Fibroblast of lung (primary cell): ENCODE results near the gene ECSIT. TPM values are rescaled to one million over a fixed set of nuclear protein-coding genes. Genes with fewer than 3 reads are reported as not detected.

Source experiments
- DNase-seq, 2 donors: peaks; one replicate each; pipeline versions ENCODE4 v3.0.0 to v3.0.0-alpha.2; 2010; ENCODE audit warnings: low read depth in 2 of 2
- H2AFZ ChIP-seq: 2 replicates; pipeline ENCODE4 v1.5.1; 2012; ENCODE audit warnings: low read length, control low read depth, inconsistent platforms
- H3K27ac ChIP-seq: 2 replicates; pipeline ENCODE4 v1.5.1; 2011; ENCODE audit warnings: low read length, control low read depth; ENCODE audit not compliant: insufficient read depth
- H3K27me3 ChIP-seq: 2 replicates; pipeline ENCODE4 v1.5.1; 2011; ENCODE audit warnings: mild to moderate bottlenecking, low read length; ENCODE audit not compliant: control insufficient read depth, insufficient read depth
- H3K36me3 ChIP-seq: 2 replicates; pipeline ENCODE4 v1.5.1; 2011; ENCODE audit warnings: low read length; ENCODE audit not compliant: control insufficient read depth, insufficient read depth
- H3K4me1 ChIP-seq: 2 replicates; pipeline ENCODE4 v1.5.1; 2011; ENCODE audit warnings: low read length; ENCODE audit not compliant: control insufficient read depth, insufficient read depth; ENCODE audit errors: extremely low read depth
- H3K4me2 ChIP-seq: 2 replicates; pipeline ENCODE4 v1.5.1; 2011; ENCODE audit warnings: low read length, control low read depth; ENCODE audit not compliant: insufficient read depth; ENCODE audit errors: extremely low read depth
- H3K4me3 ChIP-seq, 4 experiments: fragments of 200-600 bp in 1 of 4; sonication (generic) in 1 of 4; replicated peaks in 1 of 4; 2 replicates each; pipeline ENCODE4 v1.5.1; 2011 to 2016; ENCODE audit warnings: low read length in 4 of 4, low read depth in 3 of 4, mild to moderate bottlenecking in 3 of 4, control low read depth in 2 of 4, inconsistent platforms in 1 of 4, mixed read lengths in 1 of 4; ENCODE audit not compliant: insufficient read depth in 1 of 4; ENCODE audit errors: control extremely low read depth in 1 of 4
- H3K79me2 ChIP-seq: 2 replicates; pipeline ENCODE4 v1.5.1; 2012; ENCODE audit warnings: mild to moderate bottlenecking, low read length, inconsistent platforms; ENCODE audit not compliant: control insufficient read depth, insufficient read depth
- H3K9ac ChIP-seq: 2 replicates; pipeline ENCODE4 v1.5.1; 2011; ENCODE audit warnings: mild to moderate bottlenecking, low read length, control low read depth; ENCODE audit not compliant: insufficient read depth
- H3K9me3 ChIP-seq: 2 replicates; pipeline ENCODE4 v1.5.1; 2012; ENCODE audit warnings: low read depth, low read length; ENCODE audit not compliant: control insufficient read depth, insufficient read depth
- H4K20me1 ChIP-seq: 2 replicates; pipeline ENCODE4 v1.5.1; 2011; ENCODE audit warnings: low read length; ENCODE audit not compliant: control insufficient read depth, insufficient read depth; ENCODE audit errors: extremely low read depth
- CTCF ChIP-seq, 2 donors: IDR thresholded peaks in 1 of 2; conservative IDR thresholded peaks in 1 of 2; 1 replicate in 1 of 2; 2 replicates in 1 of 2; pipeline ENCODE4 v1.5.1; 2011 to 2012; ENCODE audit warnings: low read length in 2 of 2, control low read depth in 1 of 2, inconsistent platforms in 1 of 2, low read depth in 1 of 2, mild to moderate bottlenecking in 1 of 2
- EZH2 ChIP-seq: IDR thresholded peaks from 2 replicates; pipeline ENCODE4 v1.5.1; 2012; ENCODE audit warnings: low read length, control low read depth, mild to moderate bottlenecking; ENCODE audit errors: missing control alignments
- polyA plus RNA-seq, 2 donors: library from polyadenylated mRNA; depleted of rRNA in 1 of 2; stranded (reverse) in 1 of 2; unstranded in 1 of 2; fragments of >200 nt; gene quantifications; 2 replicates each; pipeline ENCODE4 v1.2.1, GENCODE V29; 2011 to 2012; ENCODE audit warnings: missing spikeins in 1 of 2
- total RNA-seq: library from RNA; depleted of rRNA; stranded (reverse); fragments of >200 nt; gene quantifications from 2 replicates; pipeline ENCODE4 v1.2.1, GENCODE V29; 2014

ECSIT gene
- total and polyA plus RNA-seq, 2 donors (not counting 1 experiment from before 2014, with no cell fraction given): 19.3 to 33.5 TPM

- Histone ChIP-seq H3K4me2 (no peak overlapping the region), H3K4me3 (no peak overlapping the region), H3K9me3 (no peaks in the 10 kb centered on the region), H3K36me3 (peaks cover 14% of the 10 kb centered on the region), H3K79me2 (peaks cover 20% of the 10 kb centered on the region), H3K27me3 (no peaks in the 10 kb centered on the region), H3K9ac (no peak overlapping the region), H3K4me1 (peaks cover 5% of the 10 kb centered on the region), H3K27ac (no peak overlapping the region), H4K20me1 (no peaks in the 10 kb centered on the region), H2AFZ (no peak overlapping the region)
- no peak for TF ChIP-seq EZH2
- no peak for TF ChIP-seq CTCF (conservative IDR thresholded peaks at IDR 0.05 in 1 of 2, IDR thresholded peaks at IDR 0.05 in 1 of 2; ENCODE audit: low read depth in 1 of 2, low read length in 2 of 2)
- DNase-seq: no peak
Measured at GRCh38 chr19:11552666-11553372, 23.9 kb upstream of the ECSIT start.

GRCh38 chr19:11551603-11552235 is 22.8 kb upstream of the ECSIT start:
- Histone ChIP-seq H3K9ac (no peak overlapping the region), H3K4me2 (no peak overlapping the region), H3K27ac (no peak overlapping the region), H3K36me3 (peaks cover 14% of the 10 kb centered on the region), H3K4me3 (no peak overlapping the region), H2AFZ (no peak overlapping the region), H3K4me1 (no peaks in the 10 kb centered on the region), H3K9me3 (no peaks in the 10 kb centered on the region), H4K20me1 (no peaks in the 10 kb centered on the region), H3K27me3 (no peaks in the 10 kb centered on the region), H3K79me2 (peaks cover 13% of the 10 kb centered on the region)
- TF ChIP-seq CTCF (conservative IDR thresholded peaks at IDR 0.05 in 1 of 2, IDR thresholded peaks at IDR 0.05 in 1 of 2; ENCODE audit: low read depth in 1 of 2, low read length in 2 of 2): peak; percentile 22 to 29
- TF ChIP-seq EZH2: no peak
- no peak for DNase-seq

GRCh38 chr19:11550265-11550664 is 21.3 kb upstream of the ECSIT start:
- Histone ChIP-seq H3K4me2 (no peak overlapping the region), H3K4me3 (no peak overlapping the region), H4K20me1 (no peaks in the 10 kb centered on the region), H3K27me3 (no peaks in the 10 kb centered on the region), H3K9ac (no peak overlapping the region), H3K27ac (no peak overlapping the region), H3K36me3 (peaks cover 14% of the 10 kb centered on the region), H3K4me1 (no peaks in the 10 kb centered on the region), H3K9me3 (no peaks in the 10 kb centered on the region), H3K79me2 (peaks cover 1% of the 10 kb centered on the region), H2AFZ (no peak overlapping the region)
- no peak for DNase-seq
- TF ChIP-seq CTCF (conservative IDR thresholded peaks at IDR 0.05 in 1 of 2, IDR thresholded peaks at IDR 0.05 in 1 of 2; ENCODE audit: low read depth in 1 of 2, low read length in 2 of 2): no peak
- TF ChIP-seq EZH2: no peak
